Gastroesophageal sphincter (tissue), 4 donors: ENCODE results near the gene RGS7BP. TPM values are rescaled to one million over a fixed set of nuclear protein-coding genes. Genes with fewer than 3 reads are reported as not detected.
"Not testable (repeated sequence)": the region's sequence is repeated elsewhere in the genome, so short reads cannot be mapped to it uniquely, and the experiment has no call there.

ENCODE experiments used
- ATAC-seq: fragments of 150-250 bp; one replicate; pipeline ENCODE4 v1.9.1; 2016; ENCODE audit warnings: mild to moderate bottlenecking, moderate library complexity
- H3K27ac ChIP-seq, 4 donors: fragments of 200-600 bp; sonication (generic) in 3 of 4; 1 replicate in 3 of 4; 2 replicates in 1 of 4; pipeline ENCODE4 v1.5.1; 2016 to 2019
- H3K27me3 ChIP-seq: fragments of 200-600 bp; sonication (generic); one replicate; pipeline ENCODE4 v1.5.1; 2019
- H3K36me3 ChIP-seq, 2 donors: fragments of 200-600 bp; sonication (generic); one replicate each; pipeline ENCODE4 v1.5.1; 2019; ENCODE audit warnings: control low read depth in 1 of 2
- H3K4me1 ChIP-seq, 3 donors: fragments of 200-600 bp; sonication (generic); 1 replicate in 2 of 3; 2 replicates in 1 of 3; pipeline ENCODE4 v1.5.1; 2016 to 2019; ENCODE audit warnings: control low read depth in 2 of 3
- H3K4me3 ChIP-seq, 2 donors: fragments of 200-600 bp; sonication (generic); one replicate each; pipeline ENCODE4 v1.5.1; 2019; ENCODE audit warnings: mild to moderate bottlenecking in 1 of 2, moderate library complexity in 1 of 2
- H3K9me3 ChIP-seq, 3 donors: fragments of 200-600 bp; sonication (generic); one replicate each; pipeline ENCODE4 v1.5.1; 2017 to 2019; ENCODE audit warnings: control low read depth in 2 of 3
- CTCF ChIP-seq, 4 experiments: fragments of 200-600 bp in 2 of 4; fragments of 450-650 bp in 2 of 4; sonication (generic) in 1 of 4; IDR thresholded peaks; one replicate each; pipeline ENCODE4 v1.5.1; 2017 to 2019; ENCODE audit warnings: antibody characterized with exemption in 4 of 4, mild to moderate bottlenecking in 2 of 4, moderate library complexity in 2 of 4
- EP300 ChIP-seq: sonication (generic); formaldehyde crosslinking; IDR thresholded peaks from one replicate; pipeline ENCODE4 v1.6.1; 2017; ENCODE audit warnings: antibody characterized with exemption, mild to moderate bottlenecking
- POLR2A ChIP-seq, 2 donors: fragments of 450-650 bp; IDR thresholded peaks; one replicate each; pipeline ENCODE4 v1.6.1; 2017; ENCODE audit warnings: antibody characterized with exemption in 2 of 2, mild to moderate bottlenecking in 2 of 2, moderate library complexity in 1 of 2
- POLR2AphosphoS5 ChIP-seq: sonication (generic); formaldehyde crosslinking; IDR thresholded peaks from one replicate; pipeline ENCODE4 v1.6.1; 2017; ENCODE audit warnings: antibody characterized with exemption
- WGBS, 2 donors: methylation state at CpG; one replicate each; pipeline ENCODE4 v1.1.5; 2018; ENCODE audit warnings: low coverage in 1 of 2; 5-methylcytosine and 5-hydroxymethylcytosine counted together
- total RNA-seq, 4 donors: library from RNA; depleted of rRNA; stranded (reverse); fragments of >200 nt; gene quantifications; one replicate each; pipeline ENCODE4 v1.1.0, GENCODE V29; 2016

RGS7BP gene
- total RNA-seq, 4 donors from 2014 or later: 1.5 to 4.4 (median 3.7) TPM

GRCh38 chr5:64532657-64533056 lies 26.8 kb downstream of the RGS7BP start:
- no peak for ATAC-seq
- Histone ChIP-seq H3K27me3 (no peaks in the 10 kb centered on the region), H3K4me3 (no peak overlapping the region), H3K27ac (no peak overlapping the region), H3K9me3 (no peaks in the 10 kb centered on the region), H3K36me3 (no peaks in the 10 kb centered on the region), H3K4me1 (peaks cover 0 to 10% (median 0%) of the 10 kb centered on the region in 3 donors)
- 100% methylated on average over 2 of the region's 2 CpGs; no CpG with 5 or more reads in 1 of the 2 donors for WGBS, 2 donors
- TF ChIP-seq POLR2AphosphoS5: no peak

- Histone ChIP-seq H3K27me3 (no peaks in the 10 kb centered on the region), H3K27ac (no peak overlapping the region), H3K36me3 (no peaks in the 10 kb centered on the region), H3K4me3 (no peak overlapping the region), H3K4me1 (peaks cover 0 to 10% (median 0%) of the 10 kb centered on the region in 3 donors), H3K9me3 (no peaks in the 10 kb centered on the region)
- ATAC-seq: no peak
- 69 to 88% methylated on average over 3 of the region's 3 CpGs for whole genome bisulfite sequencing, 2 donors
- TF ChIP-seq POLR2A (IDR thresholded peaks at IDR 0.05) (no peak), EP300 (no peak), CTCF (IDR thresholded peaks at IDR 0.05) (no peak), POLR2AphosphoS5 (no peak)
Observed at GRCh38 chr5:64534033-64534432, 28.2 kb downstream of the RGS7BP start.

GRCh38 chr5:64557911-64558310 lies 52.1 kb downstream of the RGS7BP start:
- H3K36me3 ChIP-seq: no peaks in the 10 kb centered on the region
- 71 to 92% methylated on average over 2 of the region's 2 CpGs for WGBS, 2 donors
- peaks cover 0 to 12% (median 0%) of the 10 kb centered on the region in 3 donors for H3K9me3 ChIP-seq
- ATAC-seq: no peak
- H3K4me3 ChIP-seq: no peak overlapping the region
- no peaks in the 10 kb centered on the region for H3K4me1 ChIP-seq
- TF ChIP-seq EP300 (no peak), CTCF (IDR thresholded peaks at IDR 0.05) (no peak), POLR2AphosphoS5 (no peak), POLR2A (IDR thresholded peaks at IDR 0.05) (no peak)
- H3K27ac ChIP-seq: no peak overlapping the region
- H3K27me3 ChIP-seq: no peaks in the 10 kb centered on the region

- not testable (repeated sequence) for H3K4me3 ChIP-seq, ATAC-seq, H3K27me3 ChIP-seq, H3K36me3 ChIP-seq, H3K4me1 ChIP-seq, H3K27ac ChIP-seq
- peaks cover 0 to 12% (median 0%) of the 10 kb centered on the region in 3 donors for H3K9me3 ChIP-seq
- 86 to 100% methylated on average over 1 to 4 of the region's 4 CpGs for WGBS, 2 donors
Observed at GRCh38 chr5:64558641-64559040, 52.8 kb downstream of the RGS7BP start.

GRCh38 chr5:64566310-64566916 lies 60.6 kb downstream of the RGS7BP start:
- TF ChIP-seq CTCF (IDR thresholded peaks at IDR 0.05) (no peak), EP300 (no peak), POLR2AphosphoS5 (no peak), POLR2A (IDR thresholded peaks at IDR 0.05) (no peak)
- H3K9me3 ChIP-seq: no peaks in the 10 kb centered on the region
- H3K27ac ChIP-seq: no peak overlapping the region
- WGBS, 2 donors: 48 to 74% methylated on average over 3 of the region's 3 CpGs
- no peaks in the 10 kb centered on the region for H3K4me1 ChIP-seq
- no peaks in the 10 kb centered on the region for H3K27me3 ChIP-seq
- H3K36me3 ChIP-seq: no peaks in the 10 kb centered on the region
- H3K4me3 ChIP-seq: no peak overlapping the region
- ATAC-seq: no peak

GRCh38 chr5:64569858-64570257 lies 64.0 kb downstream of the RGS7BP start:
- TF ChIP-seq CTCF (IDR thresholded peaks at IDR 0.05) (no peak), POLR2A (IDR thresholded peaks at IDR 0.05) (no peak), EP300 (no peak), POLR2AphosphoS5 (no peak)
- 47 to 60% methylated on average over 1 of the region's 1 CpG for WGBS, 2 donors
- H3K27ac ChIP-seq: no peak overlapping the region
- no peak overlapping the region for H3K4me3 ChIP-seq
- no peaks in the 10 kb centered on the region for H3K27me3 ChIP-seq
- H3K4me1 ChIP-seq: no peaks in the 10 kb centered on the region
- ATAC-seq: no peak
- no peaks in the 10 kb centered on the region for H3K36me3 ChIP-seq
- H3K9me3 ChIP-seq: no peaks in the 10 kb centered on the region
